HG03097 (cell line): ENCODE data around the gene SCFD2.
"Not testable (repeated sequence)": the region's sequence is repeated elsewhere in the genome, so short reads cannot be mapped to it uniquely, and the experiment has no call there.

Source experiments
- ATAC-seq: cut with Tn5 transposase; IDR thresholded peaks from one replicate; pipeline ENCODE4 v1.9.1; 2021; ENCODE audit not compliant: unreplicated experiment, low FRiP score

Gene SCFD2

DNA sequence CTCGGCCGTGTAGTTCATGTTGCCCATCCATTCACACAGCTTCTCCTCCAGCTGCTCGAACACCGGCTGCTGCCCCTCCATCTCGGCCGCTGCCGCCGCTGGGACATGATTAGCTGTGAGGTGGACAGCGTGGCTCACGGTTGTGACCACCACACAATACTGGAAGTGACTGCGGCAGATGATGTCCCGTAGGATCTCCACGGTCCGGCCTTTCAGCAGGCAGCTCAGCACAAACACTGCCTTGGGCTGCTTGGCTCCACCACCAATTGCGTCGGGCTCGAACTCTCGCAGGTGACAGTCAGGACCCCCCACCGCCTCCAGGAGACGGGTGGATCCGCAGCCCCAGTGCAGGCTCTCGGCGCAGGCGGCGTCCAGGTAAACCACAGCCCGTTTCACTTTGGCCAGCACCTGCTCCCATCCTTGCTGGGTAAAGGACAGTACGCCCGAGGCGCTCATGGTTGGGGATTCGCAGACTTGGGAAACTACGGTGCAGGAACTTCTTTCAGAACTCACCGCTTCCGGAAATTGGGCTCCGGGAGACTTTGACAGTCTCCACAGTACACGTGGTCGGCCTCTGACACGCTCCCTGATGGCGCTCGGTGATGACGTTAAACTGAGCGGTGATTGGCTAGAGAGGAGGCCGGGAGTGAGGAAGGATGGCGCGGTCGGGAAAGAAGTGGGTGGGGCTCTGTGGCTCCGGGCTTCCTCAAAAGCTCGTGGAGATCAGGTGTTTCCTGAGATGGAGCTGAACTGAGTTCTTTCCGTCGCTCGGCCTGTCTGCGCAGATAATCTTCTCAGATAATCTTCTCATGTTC, at the start of gene SCFD2:
SCFD2 (minus strand) TSS at position 576 of the 815 bp plus-strand sequence.
- ATAC-seq: peak; percentile 93

DNA sequence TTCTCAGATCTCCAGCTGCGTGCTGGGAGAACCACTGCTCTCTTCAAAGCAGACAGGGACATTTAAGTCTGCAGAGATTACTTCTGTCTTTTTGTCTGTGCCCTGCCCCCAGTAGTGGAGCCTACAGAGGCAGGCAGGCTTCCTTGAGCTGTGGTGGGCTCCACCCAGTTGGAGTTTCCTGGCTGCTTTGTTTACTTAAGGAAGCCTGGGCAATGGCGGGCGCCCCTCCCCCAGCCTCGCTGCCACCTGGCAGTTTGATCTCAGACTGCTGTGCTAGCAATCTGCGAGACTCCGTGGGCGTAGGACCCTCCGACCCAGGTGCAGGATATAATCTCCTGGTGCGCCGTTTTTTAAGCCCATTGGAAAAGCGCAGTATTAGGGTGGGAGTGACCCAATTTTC, 43.6 kb upstream of the SCFD2 start:
- not testable (repeated sequence) for ATAC-seq

DNA sequence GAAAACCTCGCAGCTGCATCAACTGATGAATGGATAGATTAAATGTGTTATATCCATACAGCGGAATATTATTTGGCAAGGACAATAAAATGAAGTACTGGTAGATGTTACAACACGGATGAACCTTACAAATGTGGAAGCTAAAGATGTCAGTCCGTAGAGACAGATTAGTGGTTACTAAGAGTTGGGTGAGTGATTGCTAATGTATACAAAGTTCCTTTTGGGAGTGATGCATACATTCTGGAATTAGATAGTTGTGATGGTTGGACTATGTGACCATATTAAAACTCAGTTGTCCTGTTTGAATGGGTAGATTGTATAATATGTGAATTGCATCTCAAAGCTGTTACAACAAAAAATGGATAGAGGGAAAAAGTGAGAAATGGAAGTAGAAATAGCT, 14.4 kb upstream of the SCFD2 start:
- ATAC-seq: no peak

DNA sequence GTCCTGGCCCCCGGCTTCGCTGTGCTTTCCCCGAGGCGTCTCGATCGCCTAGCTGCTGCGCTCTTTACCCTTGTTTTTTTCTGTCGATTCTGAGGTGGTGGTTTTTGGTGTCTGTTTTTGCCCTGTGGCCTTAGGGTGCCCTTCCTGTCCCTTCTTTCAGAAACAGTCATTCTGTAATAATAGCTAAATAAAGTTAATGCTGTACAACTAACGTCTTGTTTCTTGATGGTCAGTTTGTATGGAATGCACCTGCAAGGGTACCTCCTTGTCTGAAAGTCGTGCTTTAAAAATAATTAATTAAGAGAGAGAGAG, 12.3 kb upstream of the SCFD2 start:
- ATAC-seq: peak; percentile 21

DNA sequence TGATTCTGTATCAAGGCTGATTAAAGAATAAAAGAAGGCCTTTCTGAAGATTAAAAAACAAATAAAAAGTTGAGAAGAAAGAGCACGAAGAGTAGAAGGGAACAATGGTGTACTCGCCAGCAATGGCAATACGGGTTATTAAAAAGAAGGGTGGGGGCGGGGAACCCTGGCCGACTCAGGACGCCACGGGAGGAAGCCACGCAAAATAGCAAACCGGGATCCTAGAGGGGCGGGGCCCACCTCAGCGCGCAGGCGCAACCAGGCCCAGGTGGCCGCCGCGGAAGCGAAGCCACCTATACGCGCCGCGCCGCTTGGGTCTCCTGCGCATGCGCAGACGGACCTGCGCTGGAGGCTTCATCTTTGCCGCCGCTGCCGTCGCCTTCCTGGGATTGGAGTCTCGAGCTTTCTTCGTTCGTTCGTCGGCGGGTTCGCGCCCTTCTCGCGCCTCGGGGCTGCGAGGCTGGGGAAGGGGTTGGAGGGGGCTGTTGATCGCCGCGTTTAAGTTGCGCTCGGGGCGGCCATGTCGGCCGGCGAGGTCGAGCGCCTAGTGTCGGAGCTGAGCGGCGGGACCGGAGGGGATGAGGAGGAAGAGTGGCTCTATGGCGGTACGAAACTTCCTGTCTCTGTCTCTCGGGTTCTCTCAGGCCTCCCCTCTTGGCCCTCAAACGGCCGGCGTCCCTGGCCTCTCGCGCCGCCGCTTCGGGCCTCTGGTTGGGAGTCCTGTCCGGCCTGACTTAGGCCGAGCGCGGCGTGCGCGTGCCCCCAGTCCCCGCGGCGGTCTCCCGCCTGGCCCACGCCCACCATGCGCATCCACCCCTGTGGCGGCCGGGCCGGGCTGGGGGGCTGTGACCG, 11.7 kb upstream of the SCFD2 start, which contains the start of gene FIP1L1:
FIP1L1 (plus strand) TSS at position 323 of the 852 bp plus-strand sequence; CDS start at position 521, 198 bp downstream.
- ATAC-seq: peak; percentile 91

DNA sequence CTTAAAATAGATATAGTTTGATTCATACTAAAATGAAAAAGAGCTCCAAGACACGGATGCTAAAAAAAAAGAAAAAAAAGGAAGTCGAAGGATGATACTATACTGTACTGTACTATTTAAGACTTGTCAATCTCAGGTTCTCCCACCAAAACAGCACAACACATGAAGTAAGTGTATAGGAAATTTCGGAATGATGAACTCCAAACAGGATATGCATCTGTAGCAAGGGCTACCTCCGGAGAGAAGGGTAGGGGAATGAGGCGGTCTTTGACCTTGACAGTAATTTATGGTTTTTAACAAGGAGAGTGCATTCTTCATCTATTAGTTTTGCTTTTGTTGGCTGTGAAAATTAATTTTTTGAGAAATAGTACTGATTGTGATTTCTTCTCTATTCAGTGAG, 11.0 kb upstream of the SCFD2 start:
- no peak for ATAC-seq

DNA sequence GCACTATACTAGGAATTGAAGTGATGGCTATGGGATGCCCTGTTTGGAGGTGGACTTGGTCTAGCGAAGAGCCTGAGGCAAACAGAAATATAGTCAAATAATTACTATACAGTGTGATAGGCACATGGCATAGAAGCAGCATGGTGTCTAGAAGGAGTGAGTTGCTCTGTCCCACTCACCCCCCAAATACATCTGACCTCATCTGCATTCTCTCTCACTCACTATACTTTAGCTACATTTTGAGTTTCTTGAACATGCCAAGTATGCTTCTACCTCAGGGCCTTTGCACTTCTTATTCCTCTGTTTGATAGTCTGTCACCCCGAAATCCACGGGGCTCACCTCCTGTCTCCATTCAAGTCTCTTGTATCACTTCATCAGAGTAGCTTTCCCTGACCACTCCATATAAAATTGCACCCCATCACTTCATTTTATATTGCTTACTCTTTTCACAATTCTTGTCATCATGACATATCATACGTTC, 9.0 kb upstream of the SCFD2 start:
- ATAC-seq: no peak

DNA sequence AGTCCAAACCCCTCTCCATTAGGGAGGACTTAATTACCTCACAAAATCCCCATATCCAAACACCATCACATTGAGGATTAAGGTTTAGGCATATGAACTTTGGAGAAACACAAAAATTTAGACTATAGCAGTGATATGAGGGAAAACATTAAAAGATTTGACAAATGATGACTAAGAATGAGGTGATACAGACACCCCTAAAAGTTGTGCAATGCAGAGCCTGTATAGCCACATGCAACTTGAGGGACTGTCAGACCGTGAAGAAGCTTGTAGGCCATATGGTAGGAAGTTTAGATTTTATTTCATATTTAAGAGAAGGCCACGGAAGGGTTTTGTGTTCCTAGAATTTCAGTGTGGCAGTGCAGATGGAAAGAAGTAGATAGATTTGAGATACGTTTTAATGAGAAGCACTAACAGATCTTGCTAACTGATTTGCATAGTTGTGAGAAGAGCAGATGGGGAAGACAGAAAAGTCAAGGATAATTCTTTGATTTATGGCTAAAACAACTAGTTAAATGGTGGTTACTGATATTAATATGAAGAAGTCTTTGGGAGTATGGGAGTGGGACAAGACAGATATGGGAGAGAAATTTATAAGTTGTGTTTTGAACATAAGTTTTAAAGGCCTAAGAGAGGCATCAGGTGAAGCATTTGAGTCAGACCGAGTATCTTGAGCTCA, 6.1 kb upstream of the SCFD2 start:
- ATAC-seq: no peak

DNA sequence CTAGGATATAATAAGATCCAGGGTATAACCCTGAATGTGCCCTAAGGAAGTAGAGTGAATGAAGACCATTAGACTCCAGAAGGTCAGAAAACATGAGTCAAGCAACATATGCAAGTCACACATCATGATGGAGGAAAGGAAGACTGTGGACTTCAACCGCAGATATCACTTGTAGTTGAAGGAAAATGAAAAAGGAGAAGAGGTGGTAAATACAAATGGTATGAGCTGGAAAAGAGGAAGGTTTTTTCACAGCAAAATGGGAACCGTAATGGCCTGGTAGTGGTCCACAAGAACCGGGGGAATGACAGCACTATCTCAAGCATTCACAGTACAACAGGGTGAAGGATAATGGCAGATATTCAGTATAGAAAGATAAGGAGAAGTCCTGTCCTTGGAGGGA, 5.2 kb upstream of the SCFD2 start:
- no peak for ATAC-seq

DNA sequence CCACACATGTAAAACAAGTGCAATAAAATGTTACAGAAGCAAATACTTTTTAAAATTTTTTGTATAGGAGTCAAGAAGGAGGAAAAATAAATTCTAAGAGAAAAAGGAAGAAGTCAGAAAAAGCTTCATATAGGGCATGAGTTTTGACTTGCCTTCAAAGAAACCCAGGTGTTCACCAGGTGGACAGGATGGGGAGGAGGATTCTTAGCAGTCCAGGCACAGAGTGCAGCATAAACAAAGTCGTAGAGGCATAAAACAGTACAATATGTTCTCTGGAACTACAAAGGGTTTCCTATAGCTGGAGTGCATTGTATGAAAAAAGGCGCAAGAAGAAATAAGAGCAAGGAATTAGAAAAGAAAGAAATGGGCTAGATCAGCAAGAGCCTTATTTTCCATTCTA, 1.9 kb upstream of the SCFD2 start:
- no peak for ATAC-seq

DNA sequence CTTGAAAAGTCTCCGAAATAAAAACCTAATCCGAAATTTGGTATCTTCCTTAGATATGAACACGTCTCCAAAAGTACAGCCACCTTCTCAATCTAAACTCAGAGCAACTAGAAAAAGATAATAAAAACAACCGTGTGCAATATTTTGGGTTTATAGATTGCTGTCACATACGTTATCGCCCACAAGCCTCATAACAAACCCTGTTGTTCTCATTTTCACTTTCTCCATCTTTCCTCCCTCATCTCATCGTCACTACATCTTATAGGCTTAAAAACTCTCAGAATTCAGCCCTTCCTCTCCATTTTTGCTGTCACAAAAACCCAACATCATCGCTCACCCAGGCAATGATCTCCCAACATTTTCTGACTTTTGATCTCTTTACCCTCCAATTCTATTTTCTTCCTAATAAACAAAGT, 448 bp upstream of the SCFD2 start:
- ATAC-seq: no peak

DNA sequence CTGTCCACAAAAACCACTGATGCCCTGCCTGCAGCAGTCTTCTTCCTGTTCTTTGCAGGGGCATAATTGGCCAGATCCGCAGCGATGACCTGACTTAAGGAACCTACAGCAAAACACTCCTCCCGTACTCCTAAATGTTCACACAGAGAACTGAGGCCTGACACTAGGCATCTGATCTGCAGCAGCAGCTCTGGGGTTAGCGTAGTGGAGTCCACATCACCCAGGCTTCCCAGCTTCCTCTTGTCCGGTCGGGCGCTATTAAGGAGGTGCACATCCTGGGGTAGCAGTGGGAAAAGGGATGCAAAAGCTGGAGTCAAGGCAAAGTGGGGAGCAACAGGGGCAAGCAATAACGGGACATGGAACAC, 758 bp downstream of the SCFD2 start:
- peak; percentile 18 for ATAC-seq

DNA sequence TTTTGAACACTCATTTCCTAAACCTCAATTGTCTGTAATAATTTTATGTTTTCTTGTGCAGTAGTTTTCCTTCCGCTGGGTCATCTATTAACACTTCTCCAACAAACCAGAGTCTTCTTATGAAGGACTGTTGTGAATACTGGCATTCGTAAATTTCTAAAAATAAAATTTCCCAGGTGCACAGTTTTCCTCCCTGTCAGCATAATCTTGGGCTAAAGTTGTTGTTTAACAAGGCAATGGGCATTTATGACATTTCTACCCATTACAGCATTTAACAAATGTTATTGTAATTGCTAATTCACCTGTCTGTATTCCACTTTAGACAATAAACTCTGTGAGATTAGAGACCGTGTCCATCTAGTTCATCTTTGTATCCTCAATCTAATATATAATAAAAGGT, 1.2 kb downstream of the SCFD2 start:
- no peak for ATAC-seq

DNA sequence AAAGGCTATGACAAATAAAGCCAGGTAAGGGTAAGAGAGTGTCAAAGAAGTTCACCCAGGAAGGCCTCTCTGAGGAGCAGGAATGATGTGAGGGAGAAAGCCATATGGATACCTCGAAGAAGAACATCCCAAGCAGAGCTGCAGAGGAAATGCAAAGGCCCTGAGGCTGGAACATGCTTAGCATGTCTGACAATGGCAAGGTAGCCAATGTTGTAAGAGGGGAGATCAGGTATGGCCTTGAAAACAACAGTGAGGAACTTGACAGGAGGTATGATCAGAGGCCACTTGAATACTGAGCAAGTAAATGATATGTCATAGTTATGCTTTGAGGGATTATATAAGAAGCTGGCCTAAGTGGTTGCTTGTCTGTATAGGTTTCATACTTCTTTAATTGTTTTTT, 3.8 kb downstream of the SCFD2 start:
- no peak for ATAC-seq

DNA sequence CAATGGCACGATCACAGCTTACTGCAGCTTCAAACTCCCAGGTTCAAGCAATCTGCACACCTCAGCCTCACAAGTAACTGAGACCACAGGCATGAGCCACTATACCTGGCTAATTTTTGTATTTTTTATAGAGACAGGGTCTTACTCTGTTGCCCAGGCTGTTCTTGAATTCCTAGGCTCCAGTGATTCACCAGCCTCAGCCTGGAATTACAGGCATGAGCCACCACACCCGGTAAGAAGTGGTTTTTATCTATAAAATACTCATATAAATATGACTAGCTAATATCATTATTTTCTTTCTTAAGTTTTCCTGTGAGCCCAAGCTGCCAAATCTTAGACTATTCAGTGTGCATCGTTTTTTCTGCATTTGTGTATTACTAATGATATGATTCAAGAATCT, 4.4 kb downstream of the SCFD2 start:
- no peak for ATAC-seq

DNA sequence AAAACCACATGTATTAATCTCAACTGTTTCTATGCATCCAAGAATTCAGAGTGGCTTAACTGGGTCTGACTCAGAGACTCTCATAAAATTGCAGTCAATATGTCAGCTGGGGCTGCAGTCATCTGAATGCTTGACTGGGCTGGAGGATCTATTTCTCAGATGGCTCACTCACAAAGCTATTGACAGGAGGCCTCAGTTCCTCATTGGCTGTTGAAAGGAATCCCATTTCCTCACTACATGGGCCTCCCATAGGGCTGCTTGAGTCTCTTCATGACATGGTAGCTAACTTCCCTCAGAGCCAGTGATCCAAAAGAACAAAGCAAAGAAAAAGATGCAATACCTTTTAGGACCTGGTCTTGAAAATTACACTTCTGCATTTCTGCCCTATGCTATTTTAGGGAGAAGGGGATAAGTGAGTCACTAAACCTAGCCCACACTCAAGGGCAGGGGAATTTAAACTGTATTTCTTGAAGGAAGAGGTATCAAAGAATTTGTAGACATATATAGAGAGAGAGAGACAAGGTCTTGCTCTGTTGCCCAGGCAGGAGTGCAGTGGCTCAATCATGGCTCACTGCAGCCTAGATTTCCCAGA, 9.8 kb downstream of the SCFD2 start:
- no peak for ATAC-seq

DNA sequence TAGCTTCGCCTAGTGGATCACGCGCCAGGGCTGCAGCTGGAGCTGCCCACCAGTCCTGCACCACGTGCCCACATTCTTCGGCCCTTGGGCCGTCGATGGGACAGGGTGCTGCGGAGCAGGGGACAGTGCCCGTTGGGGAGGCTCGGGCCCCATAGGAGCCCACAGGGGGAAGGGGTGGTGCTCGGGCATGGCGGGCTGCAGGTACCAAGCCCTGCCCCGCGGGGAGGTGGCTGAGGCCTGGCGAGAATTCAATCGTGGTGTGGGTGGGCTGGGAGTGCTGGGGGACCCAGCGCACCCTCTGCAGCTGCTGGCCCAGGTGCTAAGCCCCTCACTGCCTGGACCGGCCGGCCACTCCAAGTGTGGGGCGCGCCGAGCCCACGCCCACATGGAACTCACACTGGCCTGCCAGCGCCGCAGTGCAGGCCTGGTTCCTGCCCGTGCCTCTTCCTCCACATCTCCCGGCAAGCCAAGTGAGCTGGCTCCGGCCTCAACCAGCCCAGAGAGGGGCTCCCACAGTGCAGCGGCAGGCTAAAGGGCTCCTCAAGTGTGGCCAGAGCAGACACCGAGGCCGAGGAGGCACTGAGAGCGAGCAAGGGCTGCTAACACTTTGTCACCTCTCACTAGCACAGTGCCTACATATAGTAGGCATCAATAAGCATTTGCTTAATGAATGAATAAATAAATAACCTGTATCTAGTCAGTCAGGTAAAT, 11.7 kb downstream of the SCFD2 start:
- no peak for ATAC-seq

DNA sequence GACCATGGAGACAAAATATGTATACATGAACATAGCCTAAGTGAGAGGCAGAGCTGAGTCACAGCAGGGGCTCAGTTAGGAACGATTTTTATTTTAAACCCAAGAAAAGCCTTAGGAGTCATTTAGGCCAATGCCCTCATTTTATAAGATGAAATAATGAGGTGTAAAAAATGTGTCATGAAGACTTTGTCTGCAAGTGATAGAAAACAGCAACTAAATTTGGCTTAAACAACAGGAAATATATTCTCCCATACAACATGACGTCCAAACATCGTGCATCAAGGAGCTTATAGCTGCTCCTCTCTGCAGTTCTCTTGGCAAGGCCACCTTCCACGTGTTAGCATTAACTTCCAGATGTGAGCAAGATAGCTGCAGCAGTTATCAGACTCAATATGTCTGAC, 16.8 kb downstream of the SCFD2 start:
- ATAC-seq: no peak

DNA sequence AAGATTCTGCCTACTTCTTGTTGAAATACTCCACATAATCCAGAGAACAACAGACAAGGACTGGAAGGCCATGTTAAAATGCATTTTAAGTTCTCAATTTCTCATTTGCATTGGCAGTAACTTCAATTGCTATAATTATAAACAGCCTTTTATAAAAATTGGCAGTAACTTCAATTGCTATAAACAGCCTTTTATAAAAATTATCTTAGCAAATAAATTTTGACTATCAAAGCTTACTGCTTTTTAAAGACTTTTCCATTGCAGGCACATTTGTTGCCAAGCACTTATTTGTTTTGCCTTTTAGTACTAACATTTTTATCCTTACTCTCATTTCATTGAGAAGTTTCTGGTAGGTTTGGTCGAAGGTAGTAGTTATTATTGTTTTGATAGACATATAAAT, 17.8 kb downstream of the SCFD2 start:
- ATAC-seq: no peak
